DOHH2 (cell line): ENCODE measurements around the gene NEDD4L.
A peak's percentile ranks its signal among the peaks of the same experiment; 100 is the strongest.

Experiments used
- H3F3A ChIP-seq: fragments of 200-600 bp; sonication (generic), shearing (Covaris generic); 2 replicates; pipeline ENCODE4 v1.6.0; 2016; ENCODE audit warnings: antibody characterized with exemption, mild to moderate bottlenecking; ENCODE audit not compliant: control insufficient read depth, insufficient read depth
- H3K27ac ChIP-seq: fragments of 200-600 bp; sonication (generic); 2 replicates; pipeline ENCODE4 v1.5.1; 2014; ENCODE audit warnings: low read depth, mild to moderate bottlenecking, low read length, moderate library complexity
- H3K27me3 ChIP-seq: fragments of 200-600 bp; sonication (generic); 2 replicates; pipeline ENCODE4 v1.6.1; 2014; ENCODE audit warnings: mild to moderate bottlenecking, low read length, mixed read lengths; ENCODE audit not compliant: control insufficient read depth
- H3K36me3 ChIP-seq: fragments of 200-600 bp; sonication (generic); 2 replicates; pipeline ENCODE4 v1.6.1; 2014; ENCODE audit warnings: mild to moderate bottlenecking, low read length, moderate library complexity, mixed read lengths; ENCODE audit not compliant: control insufficient read depth
- H3K4me1 ChIP-seq: fragments of 200-600 bp; sonication (generic); 2 replicates; pipeline ENCODE4 v1.6.1; 2014; ENCODE audit warnings: mild to moderate bottlenecking, low read length, mixed read lengths; ENCODE audit not compliant: control insufficient read depth
- H3K4me2 ChIP-seq: fragments of 200-600 bp; sonication (generic); 2 replicates; pipeline ENCODE4 v1.6.0; 2014; ENCODE audit warnings: mild to moderate bottlenecking, low read length, moderate library complexity
- H3K4me3 ChIP-seq: fragments of 200-600 bp; sonication (generic); 2 replicates; pipeline ENCODE4 v1.5.1; 2014; ENCODE audit warnings: mild to moderate bottlenecking, low read length, mixed read lengths
- H3K79me2 ChIP-seq: fragments of 200-600 bp; sonication (generic); 2 replicates; pipeline ENCODE4 v1.6.1; 2014; ENCODE audit warnings: mild to moderate bottlenecking, low read length, mixed read lengths; ENCODE audit not compliant: control insufficient read depth
- H3K9me2 ChIP-seq: fragments of 200-600 bp; sonication (generic); replicated peaks from 2 replicates; pipeline ENCODE4 v1.6.1; 2014; ENCODE audit warnings: mild to moderate bottlenecking, low read length, mixed read lengths; ENCODE audit not compliant: control insufficient read depth
- H3K9me3 ChIP-seq: fragments of 200-600 bp; sonication (generic); 2 replicates; pipeline ENCODE4 v1.6.1; 2014; ENCODE audit warnings: antibody characterized with exemption, low read length, mixed read lengths; ENCODE audit not compliant: control insufficient read depth, insufficient read depth
- H4K20me1 ChIP-seq: fragments of 200-600 bp; sonication (generic); 2 replicates; pipeline ENCODE4 v1.6.0; 2014; ENCODE audit warnings: low read depth, mild to moderate bottlenecking, antibody characterized with exemption, low read length, moderate library complexity; ENCODE audit not compliant: control insufficient read depth, insufficient read depth
- EZH2phosphoT487 ChIP-seq: fragments of 200-600 bp; sonication (generic); IDR thresholded peaks from 2 replicates; pipeline ENCODE4 v1.6.1; 2017; ENCODE audit warnings: borderline replicate concordance, mild to moderate bottlenecking, antibody characterized with exemption, low read length, moderate library complexity, mixed read lengths
- TF ChIP-seq, protein P1 (sequence below): fragments of 200-600 bp; sonication (generic); IDR thresholded peaks from one replicate; pipeline ENCODE4 v1.5.1; 2014; ENCODE audit warnings: antibody characterized with exemption, mild to moderate bottlenecking, low read depth, low read length; ENCODE audit not compliant: poor library complexity, severe bottlenecking

NEDD4L gene

GRCh38 chr18:58042826-58043490 is 1.1 kb upstream of the NEDD4L start:
- Histone ChIP-seq H3K9me2 (no peaks in the 10 kb centered on the region), H3K79me2 (peaks cover 36% of the 10 kb centered on the region), H3K36me3 (peaks cover 5% of the 10 kb centered on the region; the same call in 1 of the 2 replicates), H3K4me3 (peak overlapping the region; percentile 88), H3K27ac (peak overlapping the region; percentile 86), H3K4me2 (peak overlapping the region; percentile 84), H3F3A (peaks cover 13% of the 10 kb centered on the region), H3K4me1 (peaks cover 68% of the 10 kb centered on the region), H4K20me1 (peaks cover 20% of the 10 kb centered on the region), H3K9me3 (no peaks in the 10 kb centered on the region), H3K27me3 (0 out of 2 replicates have a peak, but pooled peaks cover 3% of the 10 kb centered on the region)
- TF ChIP-seq EZH2phosphoT487 = no peak
- TF ChIP-seq, protein P1, sequence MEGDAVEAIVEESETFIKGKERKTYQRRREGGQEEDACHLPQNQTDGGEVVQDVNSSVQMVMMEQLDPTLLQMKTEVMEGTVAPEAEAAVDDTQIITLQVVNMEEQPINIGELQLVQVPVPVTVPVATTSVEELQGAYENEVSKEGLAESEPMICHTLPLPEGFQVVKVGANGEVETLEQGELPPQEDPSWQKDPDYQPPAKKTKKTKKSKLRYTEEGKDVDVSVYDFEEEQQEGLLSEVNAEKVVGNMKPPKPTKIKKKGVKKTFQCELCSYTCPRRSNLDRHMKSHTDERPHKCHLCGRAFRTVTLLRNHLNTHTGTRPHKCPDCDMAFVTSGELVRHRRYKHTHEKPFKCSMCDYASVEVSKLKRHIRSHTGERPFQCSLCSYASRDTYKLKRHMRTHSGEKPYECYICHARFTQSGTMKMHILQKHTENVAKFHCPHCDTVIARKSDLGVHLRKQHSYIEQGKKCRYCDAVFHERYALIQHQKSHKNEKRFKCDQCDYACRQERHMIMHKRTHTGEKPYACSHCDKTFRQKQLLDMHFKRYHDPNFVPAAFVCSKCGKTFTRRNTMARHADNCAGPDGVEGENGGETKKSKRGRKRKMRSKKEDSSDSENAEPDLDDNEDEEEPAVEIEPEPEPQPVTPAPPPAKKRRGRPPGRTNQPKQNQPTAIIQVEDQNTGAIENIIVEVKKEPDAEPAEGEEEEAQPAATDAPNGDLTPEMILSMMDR = no peak

DNA sequence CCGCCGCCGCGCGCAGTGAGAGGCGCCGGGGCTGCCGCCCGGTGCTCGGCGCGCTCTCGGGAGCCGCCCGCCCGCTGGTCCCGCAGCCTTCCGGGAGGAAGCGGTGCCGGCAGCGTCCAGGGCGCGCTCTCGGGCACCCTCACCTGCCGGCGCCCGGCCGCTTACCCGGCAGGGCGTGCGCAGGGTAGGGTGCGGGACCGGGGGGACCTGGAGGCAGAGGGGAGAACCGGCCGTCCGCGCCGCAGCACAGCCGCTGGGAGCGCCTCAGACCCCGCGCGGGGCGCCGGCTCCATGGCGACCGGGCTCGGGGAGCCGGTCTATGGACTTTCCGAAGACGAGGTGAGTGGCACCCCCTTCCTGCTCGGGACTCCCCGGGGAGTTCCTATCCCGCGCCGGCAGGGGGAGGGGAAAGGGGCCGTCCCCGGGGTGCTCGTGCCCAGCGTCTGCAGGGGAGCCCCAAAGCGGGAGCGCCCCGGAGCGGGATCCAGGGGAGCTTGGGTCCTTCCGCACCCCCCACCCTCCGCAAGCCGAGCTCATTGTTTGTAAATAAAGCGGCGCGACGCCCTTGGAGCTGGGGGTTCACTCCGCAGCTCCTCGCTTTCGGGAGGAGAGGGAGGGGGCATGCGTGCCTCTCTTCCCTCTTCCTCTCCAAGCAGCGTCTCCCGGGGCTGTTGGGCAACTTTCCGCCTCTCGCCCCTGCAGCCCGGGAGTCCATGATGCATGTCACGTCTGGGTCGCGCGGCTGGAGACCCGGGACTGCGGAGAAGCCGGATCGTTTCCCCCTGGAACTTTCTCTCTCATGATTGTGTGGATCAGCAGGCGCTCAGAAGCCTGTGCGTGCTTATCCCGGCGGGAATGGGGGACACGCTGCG is 580 bp downstream of the NEDD4L start:
- Histone ChIP-seq H3K36me3 (peaks cover 5% of the 10 kb centered on the region; the same call in 1 of the 2 replicates), H3K27ac (peak overlapping the region; percentile 55)

DNA sequence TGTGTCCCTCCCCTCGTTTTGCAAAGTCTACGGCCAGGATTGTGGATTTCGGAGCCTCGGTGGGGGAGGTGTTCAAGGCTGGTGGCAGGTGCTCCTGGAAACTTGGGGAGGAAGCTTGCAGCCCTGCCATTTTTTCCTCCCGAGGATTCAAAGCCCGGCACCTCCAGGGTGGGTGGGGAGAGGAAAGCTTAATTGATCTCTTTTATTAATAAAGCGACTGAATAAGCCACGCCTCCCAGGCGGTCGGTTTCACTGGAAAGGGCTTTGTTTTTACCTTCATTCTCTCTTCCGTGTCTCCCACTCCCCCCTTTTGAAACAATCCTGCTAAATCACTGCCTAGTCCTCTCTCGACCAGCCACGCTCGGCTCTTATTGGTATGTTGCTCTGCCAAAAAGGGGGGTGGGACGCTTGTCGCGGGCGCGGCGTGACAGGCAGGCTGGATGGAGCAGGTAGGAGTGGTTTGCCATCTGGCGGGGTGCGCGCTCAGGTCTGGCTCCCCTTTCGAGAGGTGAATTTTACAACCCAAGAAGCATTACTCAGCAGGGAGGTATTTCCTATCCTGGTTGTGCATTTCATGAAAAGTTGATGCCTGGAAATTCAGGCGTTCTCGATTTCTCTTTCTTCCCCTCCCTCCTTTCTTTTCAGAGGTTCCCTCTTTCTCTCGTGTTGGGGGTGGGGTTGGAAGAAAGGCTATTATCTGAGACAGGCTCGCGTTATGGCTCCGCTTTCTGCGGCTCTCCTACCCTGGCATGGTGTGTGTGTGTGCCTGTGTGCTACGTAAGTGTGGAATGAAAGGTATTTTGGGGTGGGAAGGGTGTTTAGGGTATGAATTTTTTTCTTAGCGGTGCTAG is 1.4 kb downstream of the NEDD4L start:
- Histone ChIP-seq H4K20me1 (peaks cover 24% of the 10 kb centered on the region), H3F3A (peaks cover 13% of the 10 kb centered on the region), H3K4me1 (peaks cover 59% of the 10 kb centered on the region), H3K27ac (peak overlapping the region; percentile 55), H3K9me3 (no peaks in the 10 kb centered on the region), H3K36me3 (peaks cover 5% of the 10 kb centered on the region; the same call in 1 of the 2 replicates), H3K4me3 (peak overlapping the region; percentile 88), H3K79me2 (peaks cover 54% of the 10 kb centered on the region), H3K9me2 (no peaks in the 10 kb centered on the region), H3K4me2 (peak overlapping the region; percentile 80), H3K27me3 (0 out of 2 replicates have a peak, but pooled peaks cover 3% of the 10 kb centered on the region)
- TF ChIP-seq EZH2phosphoT487 = no peak
- TF ChIP-seq, protein P1 = no peak

More for the DNA sequence above, 580 bp downstream of the NEDD4L start:
- Histone ChIP-seq H3F3A (peaks cover 13% of the 10 kb centered on the region), H3K4me1 (peaks cover 64% of the 10 kb centered on the region), H4K20me1 (peaks cover 24% of the 10 kb centered on the region), H3K9me2 (no peaks in the 10 kb centered on the region), H3K79me2 (peaks cover 53% of the 10 kb centered on the region), H3K4me3 (peak overlapping the region; percentile 88), H3K4me2 (peak overlapping the region; percentile 80), H3K27me3 (0 out of 2 replicates have a peak, but pooled peaks cover 3% of the 10 kb centered on the region), H3K9me3 (no peaks in the 10 kb centered on the region)
- TF ChIP-seq, protein P1 = no peak
- TF ChIP-seq EZH2phosphoT487 = no peak
